ENCODE data around the gene C1QTNF8. TPM values are rescaled to one million over a fixed set of nuclear protein-coding genes. Genes with fewer than 3 reads are reported as not detected.

The C1QTNF8 gene
- total RNA-seq, 1 donor: not detected

DNA sequence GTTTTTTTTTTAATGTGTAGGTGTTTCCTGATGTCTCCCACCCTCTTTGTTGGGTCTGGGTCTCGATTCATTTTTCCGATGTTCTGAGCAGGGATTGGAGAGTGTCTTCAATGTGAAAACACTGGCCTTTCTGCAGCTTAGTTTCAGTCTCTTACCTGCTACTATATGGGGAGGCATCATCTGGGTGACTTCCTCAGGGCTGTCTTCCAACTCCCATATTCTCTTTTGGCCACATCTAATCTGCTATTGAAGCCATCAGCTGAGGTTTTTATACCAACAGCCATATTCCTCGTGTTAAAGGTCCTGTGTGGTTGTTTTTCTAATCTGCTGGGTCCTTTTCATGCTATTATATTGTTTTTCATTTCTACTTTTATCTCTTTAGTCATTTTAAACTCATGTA, 36.7 kb downstream of the C1QTNF8 start:
- DNase-seq (ENCODE audit: low read depth): no peak
- H3K4me3 ChIP-seq (ENCODE audit: low read depth, low read length): no peak overlapping the region
- TF ChIP-seq, protein P1, sequence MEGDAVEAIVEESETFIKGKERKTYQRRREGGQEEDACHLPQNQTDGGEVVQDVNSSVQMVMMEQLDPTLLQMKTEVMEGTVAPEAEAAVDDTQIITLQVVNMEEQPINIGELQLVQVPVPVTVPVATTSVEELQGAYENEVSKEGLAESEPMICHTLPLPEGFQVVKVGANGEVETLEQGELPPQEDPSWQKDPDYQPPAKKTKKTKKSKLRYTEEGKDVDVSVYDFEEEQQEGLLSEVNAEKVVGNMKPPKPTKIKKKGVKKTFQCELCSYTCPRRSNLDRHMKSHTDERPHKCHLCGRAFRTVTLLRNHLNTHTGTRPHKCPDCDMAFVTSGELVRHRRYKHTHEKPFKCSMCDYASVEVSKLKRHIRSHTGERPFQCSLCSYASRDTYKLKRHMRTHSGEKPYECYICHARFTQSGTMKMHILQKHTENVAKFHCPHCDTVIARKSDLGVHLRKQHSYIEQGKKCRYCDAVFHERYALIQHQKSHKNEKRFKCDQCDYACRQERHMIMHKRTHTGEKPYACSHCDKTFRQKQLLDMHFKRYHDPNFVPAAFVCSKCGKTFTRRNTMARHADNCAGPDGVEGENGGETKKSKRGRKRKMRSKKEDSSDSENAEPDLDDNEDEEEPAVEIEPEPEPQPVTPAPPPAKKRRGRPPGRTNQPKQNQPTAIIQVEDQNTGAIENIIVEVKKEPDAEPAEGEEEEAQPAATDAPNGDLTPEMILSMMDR (IDR thresholded peaks at IDR 0.05; ENCODE audit: insufficient read depth, low read depth, low read length): no peak

DNA sequence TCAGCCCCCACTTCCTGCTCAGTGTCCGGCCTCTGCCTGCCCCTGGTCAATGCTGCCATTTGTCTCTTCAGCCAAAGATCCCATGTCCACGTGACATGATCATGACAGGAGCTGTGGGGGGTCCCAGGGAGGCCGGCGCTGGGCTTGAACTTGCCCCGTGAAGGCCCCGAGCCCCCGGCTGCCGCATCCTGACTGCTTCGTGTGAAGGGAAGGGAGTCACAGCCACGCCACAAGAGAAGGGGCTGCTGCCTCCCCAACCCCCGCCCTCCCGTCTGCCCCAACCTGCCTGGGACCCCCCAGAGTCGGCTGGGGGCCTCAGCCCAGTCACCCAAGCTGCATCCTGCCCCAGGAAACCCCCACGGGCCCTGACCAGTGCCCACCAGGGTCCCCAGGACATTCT, 37.8 kb downstream of the C1QTNF8 start:
- no peak overlapping the region for H3K4me3 ChIP-seq (ENCODE audit: low read depth, low read length)
- no peak for DNase-seq (ENCODE audit: low read depth)
- TF ChIP-seq, protein P1 (IDR thresholded peaks at IDR 0.05; ENCODE audit: insufficient read depth, low read depth, low read length): no peak

DNA sequence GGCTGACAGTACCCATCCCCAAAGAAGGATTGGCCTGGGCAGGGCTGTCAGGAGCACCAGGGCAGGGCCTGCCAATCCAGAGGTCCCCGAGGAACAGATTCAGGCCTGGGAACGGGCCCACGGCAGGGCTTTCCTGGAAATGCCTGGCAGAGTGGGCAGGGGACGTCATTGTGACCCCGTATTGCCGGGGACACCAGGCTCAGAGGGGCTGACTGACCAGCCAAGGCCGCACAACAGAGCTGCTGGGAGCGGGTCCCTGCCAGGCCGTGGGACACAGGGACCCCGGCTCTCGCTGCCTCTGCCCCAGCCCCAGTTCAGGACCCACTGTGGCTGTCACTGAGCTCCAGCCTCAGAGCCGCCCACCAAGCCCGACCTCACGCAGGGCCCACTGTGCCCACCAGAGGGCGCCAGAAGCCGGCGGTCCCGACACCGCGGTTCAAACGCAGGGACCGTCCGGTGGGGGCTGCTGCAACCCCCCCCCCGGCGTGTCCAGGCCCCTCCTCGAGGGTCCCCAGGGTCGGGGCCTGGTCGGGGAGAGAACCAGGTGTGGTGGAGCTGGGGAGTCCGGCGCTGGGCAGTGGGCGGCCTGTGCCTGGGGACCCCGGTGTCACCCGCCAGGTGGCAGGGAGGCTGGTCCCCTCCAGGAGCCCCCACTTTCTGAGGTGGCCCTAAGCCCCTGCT, 38.7 kb downstream of the C1QTNF8 start:
- TF ChIP-seq, protein P1 (IDR thresholded peaks at IDR 0.05; ENCODE audit: insufficient read depth, low read depth, low read length): peak; percentile 54
- no peak for DNase-seq (ENCODE audit: low read depth)
- H3K4me3 ChIP-seq (ENCODE audit: low read depth, low read length): no peak overlapping the region

DNA sequence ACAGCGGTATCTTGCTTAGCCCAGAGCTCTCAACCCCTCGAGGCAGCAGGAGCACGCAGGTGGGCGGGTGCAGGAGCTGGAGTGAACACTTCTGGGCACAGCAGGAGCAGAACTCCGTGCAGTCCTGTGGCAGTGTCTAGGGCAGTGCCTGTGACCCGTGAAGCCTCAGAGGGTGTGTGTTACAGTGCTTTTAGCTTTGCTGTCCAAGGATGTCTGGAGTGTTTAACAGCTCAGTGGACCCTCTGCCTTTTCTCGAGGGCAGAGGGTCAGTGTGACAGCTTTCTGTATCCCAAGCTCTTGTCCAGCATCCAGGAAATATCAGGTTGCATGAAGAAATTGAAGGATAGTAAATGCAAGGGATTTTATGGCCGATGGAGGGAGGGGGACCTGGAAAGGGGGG, 39.8 kb downstream of the C1QTNF8 start:
- H3K4me3 ChIP-seq (ENCODE audit: low read depth, low read length): no peak overlapping the region
- DNase-seq (ENCODE audit: low read depth): no peak
- TF ChIP-seq, protein P1 (IDR thresholded peaks at IDR 0.05; ENCODE audit: insufficient read depth, low read depth, low read length): no peak

DNA sequence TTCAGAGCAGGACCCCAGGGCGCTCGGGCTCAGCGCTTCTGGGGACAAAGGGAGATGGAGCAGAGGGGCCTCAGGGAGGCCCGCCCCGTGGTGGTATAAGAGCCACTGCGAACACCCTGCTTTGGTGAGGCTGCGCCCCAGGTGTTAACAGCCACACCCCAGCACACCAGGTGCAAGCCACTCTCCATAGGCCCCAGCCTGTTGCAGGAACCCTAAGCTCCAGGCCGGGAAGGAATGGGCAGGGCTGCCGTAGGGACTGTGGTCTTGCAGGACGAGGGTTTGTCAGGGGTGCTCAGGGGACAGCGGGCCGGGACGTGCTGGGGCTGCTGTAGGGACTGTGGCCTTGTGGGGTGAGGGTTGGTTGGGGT, 40.5 kb downstream of the C1QTNF8 start:
- TF ChIP-seq, protein P1 (IDR thresholded peaks at IDR 0.05; ENCODE audit: insufficient read depth, low read depth, low read length): no peak
- DNase-seq (ENCODE audit: low read depth): no peak
- H3K4me3 ChIP-seq (ENCODE audit: low read depth, low read length): no peak overlapping the region

DNA sequence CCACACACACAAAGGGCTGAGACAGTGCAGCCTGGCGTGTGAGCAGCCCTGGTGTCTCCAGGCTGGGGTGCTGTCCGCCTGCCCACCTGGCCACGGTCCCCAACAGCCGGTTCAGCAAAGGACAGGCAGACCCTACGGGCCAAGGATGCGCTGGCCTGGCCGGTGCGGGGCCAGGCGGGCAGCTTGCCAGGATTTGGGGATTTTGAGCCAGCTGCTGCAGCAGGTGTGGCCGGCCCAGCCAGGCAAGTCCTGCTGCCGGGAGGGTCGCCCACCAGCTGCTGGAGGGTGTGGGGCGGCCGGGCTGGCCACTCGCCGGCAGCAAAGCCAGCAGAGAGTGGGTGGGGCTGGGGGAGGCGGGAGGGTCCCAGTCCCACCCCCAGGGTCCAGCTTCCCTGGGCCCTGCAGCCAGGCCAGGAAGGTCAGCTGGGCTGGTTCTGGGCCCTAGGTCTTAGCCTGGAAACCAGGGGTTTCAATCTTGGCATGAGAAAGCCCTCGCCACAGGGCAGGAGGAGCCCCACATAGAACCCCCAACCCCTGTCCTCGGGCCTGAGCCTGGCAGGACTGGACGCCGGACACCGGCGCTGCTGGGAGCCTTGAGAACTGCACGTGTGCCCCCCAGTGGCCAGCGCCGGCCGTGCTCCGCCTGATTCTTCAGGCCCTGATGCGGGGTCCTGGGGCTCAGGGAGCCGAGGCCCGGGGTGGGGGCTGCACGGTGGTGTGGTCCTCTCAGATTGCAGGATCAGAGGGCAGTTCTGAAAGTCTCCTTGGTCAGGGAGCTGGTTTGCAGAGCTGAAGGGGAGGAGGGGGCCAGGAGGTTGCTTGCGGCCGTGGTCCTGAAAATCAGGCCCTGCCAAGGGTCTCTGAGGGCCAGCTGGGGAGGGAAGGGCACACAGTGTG, 41.1 kb downstream of the C1QTNF8 start:
- no peak overlapping the region for H3K4me3 ChIP-seq (ENCODE audit: low read depth, low read length)
- TF ChIP-seq, protein P1 (IDR thresholded peaks at IDR 0.05; ENCODE audit: insufficient read depth, low read depth, low read length): peak; percentile 71
- DNase-seq (ENCODE audit: low read depth): peak; percentile 46
